Measurements from ENCODE around the gene MGAT4B. TPM values are rescaled to one million over a fixed set of nuclear protein-coding genes. Genes with fewer than 3 reads are reported as not detected.
A peak's percentile ranks its signal among the peaks of the same experiment; 100 is the strongest.

MGAT4B gene
- total RNA-seq, 1 donor from 2014 or later = 198 TPM

GRCh38 chr5:179823937-179824744 is 17.5 kb upstream of the MGAT4B start:
- DNase-seq (ENCODE audit: extremely low spot score, unreplicated experiment) = no peak
- H3K9me3 Mint-ChIP-seq (ENCODE audit: unreplicated experiment) = no peaks in the 10 kb centered on the region
- no peak overlapping the region for H3K27ac Mint-ChIP-seq (ENCODE audit: unreplicated experiment)
- H3K4me3 Mint-ChIP-seq (ENCODE audit: unreplicated experiment) = peak overlapping the region; percentile 14
- TF ChIP-seq, protein P1, sequence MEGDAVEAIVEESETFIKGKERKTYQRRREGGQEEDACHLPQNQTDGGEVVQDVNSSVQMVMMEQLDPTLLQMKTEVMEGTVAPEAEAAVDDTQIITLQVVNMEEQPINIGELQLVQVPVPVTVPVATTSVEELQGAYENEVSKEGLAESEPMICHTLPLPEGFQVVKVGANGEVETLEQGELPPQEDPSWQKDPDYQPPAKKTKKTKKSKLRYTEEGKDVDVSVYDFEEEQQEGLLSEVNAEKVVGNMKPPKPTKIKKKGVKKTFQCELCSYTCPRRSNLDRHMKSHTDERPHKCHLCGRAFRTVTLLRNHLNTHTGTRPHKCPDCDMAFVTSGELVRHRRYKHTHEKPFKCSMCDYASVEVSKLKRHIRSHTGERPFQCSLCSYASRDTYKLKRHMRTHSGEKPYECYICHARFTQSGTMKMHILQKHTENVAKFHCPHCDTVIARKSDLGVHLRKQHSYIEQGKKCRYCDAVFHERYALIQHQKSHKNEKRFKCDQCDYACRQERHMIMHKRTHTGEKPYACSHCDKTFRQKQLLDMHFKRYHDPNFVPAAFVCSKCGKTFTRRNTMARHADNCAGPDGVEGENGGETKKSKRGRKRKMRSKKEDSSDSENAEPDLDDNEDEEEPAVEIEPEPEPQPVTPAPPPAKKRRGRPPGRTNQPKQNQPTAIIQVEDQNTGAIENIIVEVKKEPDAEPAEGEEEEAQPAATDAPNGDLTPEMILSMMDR (IDR thresholded peaks at IDR 0.05) = no peak
- H3K27me3 Mint-ChIP-seq (ENCODE audit: unreplicated experiment) = no peaks in the 10 kb centered on the region
- H3K36me3 Mint-ChIP-seq (ENCODE audit: unreplicated experiment) = peaks cover 54% of the 10 kb centered on the region
- H3K4me1 Mint-ChIP-seq (ENCODE audit: unreplicated experiment) = peaks cover 46% of the 10 kb centered on the region

DNA sequence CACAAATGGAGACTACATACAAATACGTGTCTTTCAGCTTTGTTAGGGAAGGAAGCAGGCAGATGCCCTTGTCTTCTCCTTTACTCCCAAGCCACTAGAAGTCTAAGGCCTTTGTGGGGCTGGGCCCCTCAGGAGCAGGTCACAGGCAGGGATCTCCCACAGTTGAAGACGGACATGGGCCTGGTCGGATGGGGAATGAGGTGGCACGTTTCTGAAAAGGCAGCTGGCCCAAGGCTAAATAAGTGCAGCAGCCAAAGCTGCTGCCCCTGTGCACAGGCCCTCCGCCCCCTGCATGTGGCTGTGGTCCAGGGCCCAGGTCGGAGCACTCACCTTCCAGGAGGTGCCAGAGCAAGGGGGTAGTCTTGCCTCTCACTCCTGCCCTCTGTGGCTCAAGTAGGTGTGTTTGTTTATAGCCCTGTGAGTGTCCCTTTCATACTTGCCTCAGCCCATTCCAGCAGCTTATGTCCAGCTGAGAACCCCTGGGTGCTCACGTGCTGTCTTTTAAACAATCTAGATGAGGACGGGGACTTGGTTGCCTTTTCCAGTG is 15.9 kb upstream of the MGAT4B start:
- TF ChIP-seq, protein P1 (IDR thresholded peaks at IDR 0.05) = no peak
- no peaks in the 10 kb centered on the region for H3K27me3 Mint-ChIP-seq (ENCODE audit: unreplicated experiment)
- peak overlapping the region; percentile 18 for H3K27ac Mint-ChIP-seq (ENCODE audit: unreplicated experiment)
- peaks cover 57% of the 10 kb centered on the region for H3K4me1 Mint-ChIP-seq (ENCODE audit: unreplicated experiment)
- no peak for DNase-seq (ENCODE audit: extremely low spot score, unreplicated experiment)
- no peaks in the 10 kb centered on the region for H3K9me3 Mint-ChIP-seq (ENCODE audit: unreplicated experiment)
- peaks cover 38% of the 10 kb centered on the region for H3K36me3 Mint-ChIP-seq (ENCODE audit: unreplicated experiment)
- H3K4me3 Mint-ChIP-seq (ENCODE audit: unreplicated experiment) = peak overlapping the region; percentile 93

GRCh38 chr5:179822059-179822432 is 15.4 kb upstream of the MGAT4B start:
- no peaks in the 10 kb centered on the region for H3K9me3 Mint-ChIP-seq (ENCODE audit: unreplicated experiment)
- no peaks in the 10 kb centered on the region for H3K27me3 Mint-ChIP-seq (ENCODE audit: unreplicated experiment)
- TF ChIP-seq, protein P1 (IDR thresholded peaks at IDR 0.05) = no peak
- peaks cover 60% of the 10 kb centered on the region for H3K4me1 Mint-ChIP-seq (ENCODE audit: unreplicated experiment)
- H3K4me3 Mint-ChIP-seq (ENCODE audit: unreplicated experiment) = peak overlapping the region; percentile 93
- DNase-seq (ENCODE audit: extremely low spot score, unreplicated experiment) = no peak
- peaks cover 35% of the 10 kb centered on the region for H3K36me3 Mint-ChIP-seq (ENCODE audit: unreplicated experiment)
- peak overlapping the region; percentile 97 for H3K27ac Mint-ChIP-seq (ENCODE audit: unreplicated experiment)

GRCh38 chr5:179821298-179822058 is 14.8 kb upstream of the MGAT4B start:
- peak; percentile 95 for DNase-seq (ENCODE audit: extremely low spot score, unreplicated experiment)
- H3K27ac Mint-ChIP-seq (ENCODE audit: unreplicated experiment) = peak overlapping the region; percentile 97
- H3K9me3 Mint-ChIP-seq (ENCODE audit: unreplicated experiment) = no peaks in the 10 kb centered on the region
- peaks cover 57% of the 10 kb centered on the region for H3K4me1 Mint-ChIP-seq (ENCODE audit: unreplicated experiment)
- TF ChIP-seq, protein P1 (IDR thresholded peaks at IDR 0.05) = no peak
- peak overlapping the region; percentile 93 for H3K4me3 Mint-ChIP-seq (ENCODE audit: unreplicated experiment)
- H3K36me3 Mint-ChIP-seq (ENCODE audit: unreplicated experiment) = peaks cover 30% of the 10 kb centered on the region
- H3K27me3 Mint-ChIP-seq (ENCODE audit: unreplicated experiment) = no peaks in the 10 kb centered on the region

Measured in osteocyte (in vitro differentiated cells).